ENCODE data around the gene SMARCC2. TPM values are rescaled to one million over a fixed set of nuclear protein-coding genes. Genes with fewer than 3 reads are reported as not detected.

The SMARCC2 gene
- total and polyA plus RNA-seq, 11 donors = 21.4 to 83.5 (median 65.9) TPM

GRCh38 chr12:56146492-56147460, 42.5 kb downstream of the SMARCC2 start:
- peak overlapping the region in 8 of 12 donors; percentile 6 to 56 (median 30) for H3K27ac ChIP-seq
- intact Hi-C loops (cut with DNase I) = no loop called here
- H3K4me3 ChIP-seq = no peak overlapping the region
- no peak for TF ChIP-seq POLR2A (IDR thresholded peaks at IDR 0.05)
- no peak for TF ChIP-seq CTCF (IDR thresholded peaks at IDR 0.05)
- ATAC-seq (peak in 2 of 4 donors; percentile 5 to 16), DNase-seq (peak in 1 of 5 donors; percentile 48)
- WGBS, 4 donors = 63 to 72% (median 65%) methylated on average over 13 of the region's 13 CpGs
- peaks cover 3 to 58% (median 25%) of the 10 kb centered on the region in 12 donors for H3K4me1 ChIP-seq
- H3K9me3 ChIP-seq = peaks cover 0 to 3% (median 0%) of the 10 kb centered on the region in 12 donors
- H3K27me3 ChIP-seq = no peaks in the 10 kb centered on the region
- H3K36me3 ChIP-seq = peaks cover 0 to 46% (median 34%) of the 10 kb centered on the region in 9 donors

- H3K9me3 ChIP-seq = peaks cover 0 to 3% (median 0%) of the 10 kb centered on the region in 12 donors
- no peak overlapping the region for H3K4me3 ChIP-seq
- intact Hi-C loops (cut with DNase I) = no loop called here
- H3K27ac ChIP-seq = peak overlapping the region in 9 of 12 donors; percentile 61 to 84 (median 80)
- H3K4me1 ChIP-seq = peaks cover 3 to 46% (median 18%) of the 10 kb centered on the region in 12 donors
- TF ChIP-seq POLR2A (IDR thresholded peaks at IDR 0.05) (no peak), CTCF (IDR thresholded peaks at IDR 0.05) (no peak)
- H3K36me3 ChIP-seq = peaks cover 0 to 62% (median 49%) of the 10 kb centered on the region in 9 donors
- no peak for ATAC-seq
- no peaks in the 10 kb centered on the region for H3K27me3 ChIP-seq
- 87 to 95% (median 91%) methylated on average over 3 of the region's 3 CpGs for WGBS, 4 donors
- DNase-seq = peak in 1 of 5 donors; percentile 0
Measured at GRCh38 chr12:56145217-56145616, 44.1 kb downstream of the SMARCC2 start.

GRCh38 chr12:56143870-56144269, 45.4 kb downstream of the SMARCC2 start:
- Histone ChIP-seq H3K27me3 (no peaks in the 10 kb centered on the region), H3K4me3 (no peak overlapping the region), H3K27ac (peak overlapping the region; percentile 68 to 88 (median 82)), H3K9me3 (peaks cover 0 to 3% (median 0%) of the 10 kb centered on the region in 12 donors), H3K36me3 (peaks cover 0 to 65% (median 63%) of the 10 kb centered on the region in 9 donors), H3K4me1 (peaks cover 3 to 46% (median 18%) of the 10 kb centered on the region in 12 donors)
- peak in 4 of 5 donors; percentile 61 to 71 (median 66) for DNase-seq
- no peak for TF ChIP-seq POLR2A (IDR thresholded peaks at IDR 0.05)
- TF ChIP-seq CTCF (IDR thresholded peaks at IDR 0.05) = no peak
- intact Hi-C loops (cut with DNase I) = no loop called here
- peak; percentile 68 to 90 (median 76) for ATAC-seq
- WGBS, 4 donors = 58 to 71% (median 68%) methylated on average over 8 of the region's 8 CpGs

- Histone ChIP-seq H3K4me3 (no peak overlapping the region), H3K27me3 (no peaks in the 10 kb centered on the region), H3K27ac (peak overlapping the region; percentile 68 to 88 (median 82)), H3K9me3 (peaks cover 0 to 3% (median 0%) of the 10 kb centered on the region in 12 donors), H3K4me1 (peaks cover 3 to 46% (median 18%) of the 10 kb centered on the region in 12 donors), H3K36me3 (peaks cover 0 to 72% (median 69%) of the 10 kb centered on the region in 9 donors)
- TF ChIP-seq CTCF (IDR thresholded peaks at IDR 0.05) (no peak), POLR2A (IDR thresholded peaks at IDR 0.05) (no peak)
- intact Hi-C loops (cut with DNase I) = no loop called here
- no peak for DNase-seq
- no peak for ATAC-seq
- 69 to 77% (median 72%) methylated on average over 4 of the region's 4 CpGs for WGBS, 4 donors
Measured at GRCh38 chr12:56143217-56143616, 46.1 kb downstream of the SMARCC2 start.

Data from heart left ventricle (tissue), 16 donors.